SKM-1 treated with dmso at 0.1 percent for 144 hours (cell line): Measurements from ENCODE around the gene POLE3.
A peak's percentile ranks its signal among the peaks of the same experiment; 100 is the strongest.
"Not testable (repeated sequence)": the region's sequence is repeated elsewhere in the genome, so short reads cannot be mapped to it uniquely, and the experiment has no call there.

Source experiments
- DNase-seq: peaks from one replicate; lab custom pipeline; 2025; ENCODE audit not compliant: unreplicated experiment; lab: John Stamatoyannopoulos, UW

The POLE3 gene

GRCh38 chr9:113406353-113406752, 4.1 kb downstream of the POLE3 start:
- DNase-seq, result not testable (repeated sequence)

GRCh38 chr9:113403646-113404045, 6.8 kb downstream of the POLE3 start:
- peak; percentile 67 for DNase-seq

GRCh38 chr9:113401027-113401792, 9.3 kb downstream of the POLE3 start, which contains the start of gene ALAD:
Gene ALAD (minus strand): TSS chr9:113401284. CDS start chr9:113393559, 7,725 bp downstream.
- peak; percentile 74 for DNase-seq

GRCh38 chr9:113399646-113400200, 10.8 kb downstream of the POLE3 start:
- no peak for DNase-seq

GRCh38 chr9:113398796-113399195, 11.7 kb downstream of the POLE3 start:
- no peak for DNase-seq

GRCh38 chr9:113397203-113397631, 13.3 kb downstream of the POLE3 start:
- DNase-seq, result no peak

- no peak for DNase-seq
These were observed 15.2 kb downstream of the POLE3 start for GRCh38 chr9:113395000-113395861.

- DNase-seq, result no peak
These were observed 17.2 kb downstream of the POLE3 start for GRCh38 chr9:113393281-113393680.

GRCh38 chr9:113391917-113392316, 18.6 kb downstream of the POLE3 start:
- DNase-seq, result no peak

- no peak for DNase-seq
These were observed 20.1 kb downstream of the POLE3 start for GRCh38 chr9:113390192-113390960.

- no peak for DNase-seq
These were observed 21.0 kb downstream of the POLE3 start for GRCh38 chr9:113389451-113389850.

- no peak for DNase-seq
These were observed 21.6 kb downstream of the POLE3 start for GRCh38 chr9:113388833-113389232.

- DNase-seq, result no peak
These were observed 22.8 kb downstream of the POLE3 start for GRCh38 chr9:113387560-113388230.

- DNase-seq, result peak; percentile 23
These were observed 23.7 kb downstream of the POLE3 start for GRCh38 chr9:113386571-113387393.

- DNase-seq, result no peak
These were observed 28.5 kb downstream of the POLE3 start for GRCh38 chr9:113381909-113382411.

GRCh38 chr9:113381441-113381840, 29.0 kb downstream of the POLE3 start:
- DNase-seq, result not testable (repeated sequence)

- no peak for DNase-seq
These were observed 29.6 kb downstream of the POLE3 start for GRCh38 chr9:113380869-113381378.

- DNase-seq, result not testable (repeated sequence)
These were observed 30.7 kb downstream of the POLE3 start for GRCh38 chr9:113379829-113380210.
